HepG2 (cell line): ENCODE results near the gene FBXW8. TPM values are rescaled to one million over a fixed set of nuclear protein-coding genes. Genes with fewer than 3 reads are reported as not detected.

Experiments used
- CBX1 ChIP-seq: IDR thresholded peaks from one replicate; pipeline ENCODE4 v1.6.1; 2016; ENCODE audit warnings: antibody characterized with exemption, low read depth
- DNMT1 ChIP-seq: sonication (generic); formaldehyde crosslinking; IDR thresholded peaks from 2 replicates; pipeline ENCODE4 v1.5.1; 2020; ENCODE audit warnings: mild to moderate bottlenecking, missing genetic modification reagents
- RBM22 ChIP-seq: fragments of 200-400 bp; formaldehyde crosslinking; optimal IDR thresholded peaks from 2 replicates; pipeline ENCODE3; 2017; ENCODE audit warnings: mild to moderate bottlenecking, low read length, moderate library complexity
- RFX5 ChIP-seq: IDR thresholded peaks from 2 replicates; pipeline ENCODE4 v1.6.1; 2011; ENCODE audit warnings: low read depth, low read length, improper control_type of control experiment
- RNF2 ChIP-seq: fragments of 450-650 bp; conservative IDR thresholded peaks from 2 replicates; pipeline ENCODE4 v1.6.1; 2016; ENCODE audit warnings: low read depth
- RXRA ChIP-seq: sonication (generic); formaldehyde crosslinking; IDR thresholded peaks from 2 replicates; pipeline ENCODE4 v1.5.1; 2020; ENCODE audit warnings: missing genetic modification reagents
- SIN3B ChIP-seq: fragments of 150-350 bp; IDR thresholded peaks from 2 replicates; pipeline ENCODE4 v1.6.1; 2014; ENCODE audit warnings: low read length
- SKIL ChIP-seq: sonication (generic); formaldehyde crosslinking; IDR thresholded peaks from 2 replicates; pipeline ENCODE4 v1.8.0; 2022; ENCODE audit warnings: missing genetic modification reagents, mild to moderate bottlenecking, moderate library complexity, borderline replicate concordance
- TFDP2 ChIP-seq: sonication (generic); formaldehyde crosslinking; IDR thresholded peaks from 2 replicates; pipeline ENCODE4 v1.4.0; 2020; ENCODE audit warnings: missing genetic modification reagents
- USF2 ChIP-seq, 2 experiments: sonication (generic) in 1 of 2; formaldehyde crosslinking in 1 of 2; IDR thresholded peaks; 2 replicates each; pipeline versions ENCODE4 v1.5.1 to v1.6.1; 2011 to 2020; ENCODE audit warnings: borderline replicate concordance in 1 of 2, low read depth in 1 of 2, low read length in 1 of 2, mild to moderate bottlenecking in 1 of 2, missing genetic modification reagents in 1 of 2, moderate library complexity in 1 of 2
- ZNF224 ChIP-seq: sonication (generic); formaldehyde crosslinking; IDR thresholded peaks from 2 replicates; pipeline ENCODE4 v1.5.0; 2020; ENCODE audit warnings: mild to moderate bottlenecking, missing genetic modification reagents
- ZNF234 ChIP-seq: sonication (generic); formaldehyde crosslinking; conservative IDR thresholded peaks from 2 replicates; pipeline ENCODE4 v1.5.1; 2020; ENCODE audit warnings: mild to moderate bottlenecking, missing genetic modification reagents
- ZNF3 ChIP-seq: IDR thresholded peaks from 2 replicates; pipeline ENCODE4 v1.7.0; 2017; ENCODE audit warnings: inconsistent platforms
- ZNF547 ChIP-seq: sonication (generic); formaldehyde crosslinking; IDR thresholded peaks from 2 replicates; pipeline ENCODE4 v1.5.1; 2020; ENCODE audit warnings: mild to moderate bottlenecking, missing genetic modification reagents
- ZNF558 ChIP-seq: sonication (generic); formaldehyde crosslinking; IDR thresholded peaks from 2 replicates; pipeline ENCODE4 v1.9.0; 2022; ENCODE audit warnings: mild to moderate bottlenecking, missing genetic modification reagents, borderline replicate concordance
- ZNF589 ChIP-seq: sonication (generic); formaldehyde crosslinking; conservative IDR thresholded peaks from 2 replicates; pipeline ENCODE4 v1.8.0; 2022; ENCODE audit warnings: mild to moderate bottlenecking, moderate library complexity, missing genetic modification reagents
- ZNF770 ChIP-seq: sonication (generic); formaldehyde crosslinking; IDR thresholded peaks from 2 replicates; pipeline ENCODE4 v1.5.0; 2020; ENCODE audit warnings: mild to moderate bottlenecking, missing genetic modification reagents
- ZNF816 ChIP-seq: sonication (generic); formaldehyde crosslinking; IDR thresholded peaks from 2 replicates; pipeline ENCODE4 v1.8.0; 2022; ENCODE audit warnings: missing genetic modification reagents, mild to moderate bottlenecking, borderline replicate concordance
- ZNF83 ChIP-seq: sonication (generic); formaldehyde crosslinking; IDR thresholded peaks from 2 replicates; pipeline ENCODE4 v1.4.0; 2020; ENCODE audit warnings: missing genetic modification reagents, mild to moderate bottlenecking, borderline replicate concordance
- ZSCAN31 ChIP-seq: sonication (generic); formaldehyde crosslinking; IDR thresholded peaks from 2 replicates; pipeline ENCODE4 v1.5.0; 2020; ENCODE audit warnings: low read depth, mild to moderate bottlenecking, missing genetic modification reagents
- polyA plus RNA-seq, 8 experiments: library from polyadenylated mRNA; depleted of rRNA in 3 of 8; stranded (reverse) in 7 of 8; unstranded in 1 of 8; fragments of >200 nt; fragmentation: Illumina TruSeq in 4 of 8; extraction: Trizol in 4 of 8; gene quantifications; 2 replicates each; pipeline versions ENCODE4 v1.2.1 to v1.2.3, GENCODE V29; 2011 to 2016; ENCODE audit warnings: low read depth in 4 of 8, missing spikeins in 1 of 8, mixed read lengths in 1 of 8; ENCODE audit not compliant: insufficient read depth in 1 of 8
- total RNA-seq, 5 experiments: library from RNA; depleted of rRNA; stranded (reverse); fragments of >200 nt; fragmentation: Illumina TruSeq; extraction: Trizol; gene quantifications; 2 replicates each; pipeline ENCODE4 v1.2.3, GENCODE V29; 2016; ENCODE audit warnings: low read depth in 1 of 5

FBXW8 gene
- total and polyA plus RNA-seq, 2 of the 13 experiments (the other 11 are each of a cell fraction or from before 2014, with no cell fraction given) = 5.1 to 5.9 TPM

- peak; percentile 80 for TF ChIP-seq ZNF770 (CRISPR knock-in tag)
- no peak for TF ChIP-seq ZNF547 (CRISPR knock-in tag)
- no peak for TF ChIP-seq ZNF234 (CRISPR knock-in tag)
- no peak for TF ChIP-seq RNF2
- TF ChIP-seq ZNF3 (CRISPR knock-in tag) = no peak
- TF ChIP-seq ZSCAN31 (CRISPR knock-in tag) = peak; percentile 53; the same call in 1 of the 2 replicates
- TF ChIP-seq ZNF589 (CRISPR knock-in tag) = no peak
- TF ChIP-seq ZNF816 = no peak
- TF ChIP-seq USF2 (IDR thresholded peaks at IDR 0.05; ENCODE audit: low read depth, low read length) = no peak
- TF ChIP-seq USF2 (CRISPR knock-in tag; IDR thresholded peaks at IDR 0.05; ENCODE audit: borderline replicate concordance) = no peak
- no peak for TF ChIP-seq CBX1
- no peak for TF ChIP-seq SIN3B
- TF ChIP-seq TFDP2 (CRISPR knock-in tag) = peak; percentile 36; the same call in 1 of the 2 replicates
- TF ChIP-seq RBM22 = no peak
- TF ChIP-seq ZNF558 = no peak; the same call in 1 of the 2 replicates
- TF ChIP-seq RFX5 = no peak
- TF ChIP-seq SKIL (CRISPR knock-in tag) = peak; percentile 98
- TF ChIP-seq ZNF83 (CRISPR knock-in tag) = no peak
- peak; percentile 91 for TF ChIP-seq RXRA
- TF ChIP-seq ZNF224 (CRISPR knock-in tag) = no peak
- no peak for TF ChIP-seq DNMT1 (CRISPR knock-in tag)
Measured at GRCh38 chr12:117047810-117048584, 137.2 kb downstream of the FBXW8 start (continued).
